Glomerular endothelial cell (primary cell): ENCODE results near the gene ENAH. TPM values are rescaled to one million over a fixed set of nuclear protein-coding genes. Genes with fewer than 3 reads are reported as not detected.
A peak's percentile ranks its signal among the peaks of the same experiment; 100 is the strongest.
"Not testable (repeated sequence)": the region's sequence is repeated elsewhere in the genome, so short reads cannot be mapped to it uniquely, and the experiment has no call there.

Experiments
- DNase-seq: peaks from one replicate; pipeline ENCODE4 v3.0.0-alpha.2; 2011; ENCODE audit warnings: low read depth, low spot score; ENCODE audit errors: extremely low read depth
- total RNA-seq: library from RNA; depleted of rRNA; stranded (reverse); fragments of >200 nt; gene quantifications from 2 replicates; pipeline ENCODE4 v1.2.3, GENCODE V29; 2015

The ENAH gene
- total RNA-seq, 1 donor from 2014 or later: 46.1 TPM

- DNase-seq: no peak
Measured at GRCh38 chr1:225677350-225678124, 24.6 kb upstream of the ENAH start.

DNA sequence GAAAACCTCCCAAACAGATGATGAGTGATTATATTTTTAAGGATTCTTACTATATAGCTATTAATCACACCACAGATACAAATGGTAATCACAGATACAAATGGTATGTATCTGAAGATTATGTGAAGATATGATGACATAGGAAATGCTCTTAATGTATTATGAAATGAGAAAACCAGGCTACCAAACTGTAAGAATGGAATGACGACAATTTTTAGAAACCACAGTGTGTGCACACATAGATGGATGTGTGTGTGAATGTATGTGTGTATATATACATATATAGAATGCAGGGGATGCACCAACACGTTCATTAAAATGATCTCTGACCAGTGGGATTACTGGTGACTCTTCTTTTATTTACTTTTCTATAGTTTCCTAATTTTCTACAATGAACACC lies 21.5 kb upstream of the ENAH start:
- no peak for DNase-seq

- DNase-seq: no peak
Measured at GRCh38 chr1:225670806-225671733, 18.1 kb upstream of the ENAH start.

GRCh38 chr1:225670356-225670755 lies 17.4 kb upstream of the ENAH start:
- DNase-seq: no peak

GRCh38 chr1:225668222-225668621 lies 15.3 kb upstream of the ENAH start:
- DNase-seq: no peak

DNA sequence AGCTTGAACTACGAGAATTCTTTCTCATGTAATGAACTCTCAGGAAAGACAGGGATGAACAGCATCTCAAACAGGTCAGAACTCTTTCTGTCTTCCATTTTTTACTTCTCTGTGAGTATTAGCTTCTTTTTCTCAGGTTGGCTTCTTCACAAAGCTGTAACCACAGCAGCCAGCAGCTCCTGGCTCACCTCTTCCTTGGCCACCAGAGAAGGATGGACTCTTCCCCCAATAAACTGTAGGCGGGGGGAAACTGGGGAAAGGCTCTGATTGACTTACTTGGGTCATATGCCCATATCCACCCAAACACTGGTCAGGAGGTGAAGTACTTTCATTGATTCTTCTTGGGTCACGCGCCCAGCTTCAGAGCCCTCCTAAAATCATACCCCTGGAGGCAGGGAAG lies 14.4 kb upstream of the ENAH start:
- no peak for DNase-seq

GRCh38 chr1:225666495-225666894 lies 13.6 kb upstream of the ENAH start:
- DNase-seq: no peak

DNA sequence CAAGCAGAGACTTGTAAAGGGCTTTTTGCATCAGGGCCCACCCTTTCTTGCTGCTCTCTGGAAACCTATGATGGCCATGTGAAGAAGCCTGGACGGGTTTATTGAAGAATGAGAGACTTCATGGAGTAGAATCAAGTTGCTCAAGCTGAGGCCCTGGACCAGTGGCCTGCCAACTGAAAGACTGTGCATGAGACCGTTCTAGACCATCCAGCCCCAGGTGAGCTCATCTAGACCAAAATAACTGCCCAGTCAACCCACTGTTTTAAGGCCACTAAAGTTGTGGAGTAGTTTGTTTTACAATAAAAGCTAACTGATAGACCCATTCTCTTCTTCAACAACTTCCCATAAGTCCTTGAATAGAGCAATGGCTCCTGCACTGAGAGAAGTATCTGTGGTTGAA lies 11.8 kb upstream of the ENAH start:
- no peak for DNase-seq

DNA sequence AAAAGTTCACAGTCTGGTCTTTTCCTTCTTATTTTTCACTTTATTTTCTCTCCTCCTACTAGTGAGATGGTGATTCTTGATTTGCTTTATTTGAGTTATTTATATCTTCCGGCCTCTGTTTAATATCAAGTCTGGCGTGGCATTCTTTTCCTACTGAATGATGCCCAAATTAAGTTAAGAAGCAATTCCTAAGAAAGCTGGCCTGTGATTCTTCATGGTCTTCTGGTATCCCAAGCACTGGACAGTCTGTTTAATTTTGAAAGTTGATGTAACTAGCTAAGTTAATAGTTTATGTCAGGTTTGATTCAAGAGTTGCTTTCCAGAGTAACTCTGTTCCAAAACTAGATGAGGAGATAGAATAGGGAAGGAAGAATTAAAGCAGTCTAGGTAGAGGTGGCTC lies 9.2 kb upstream of the ENAH start:
- DNase-seq: no peak

- DNase-seq: no peak
Measured at GRCh38 chr1:225660544-225660946, 7.6 kb upstream of the ENAH start.

DNA sequence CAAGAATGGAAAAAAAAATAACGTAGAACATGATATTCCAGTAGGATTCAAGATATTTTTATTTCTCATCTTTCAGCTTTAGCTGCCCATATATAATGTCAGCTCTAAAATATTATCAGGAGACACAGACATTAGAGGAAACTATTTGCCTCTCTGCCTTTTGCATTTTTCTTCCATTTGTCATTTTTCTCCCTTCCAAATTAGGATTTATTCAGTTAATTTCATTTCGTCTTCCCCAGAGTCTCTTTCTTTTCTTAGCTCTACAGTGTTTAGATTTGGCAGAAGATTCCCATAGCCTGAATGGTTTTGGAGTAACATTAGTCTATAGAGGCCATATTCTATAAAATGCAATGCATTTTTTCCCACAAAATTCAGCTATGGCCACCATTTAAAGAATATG lies 5.1 kb upstream of the ENAH start:
- no peak for DNase-seq

- DNase-seq: no peak
Measured at GRCh38 chr1:225657462-225657989, 4.6 kb upstream of the ENAH start.

- DNase-seq: not testable (repeated sequence)
Measured at GRCh38 chr1:225656259-225656655, 3.3 kb upstream of the ENAH start.

- DNase-seq: peak; percentile 84
Measured at GRCh38 chr1:225655509-225656258, 2.8 kb upstream of the ENAH start.

DNA sequence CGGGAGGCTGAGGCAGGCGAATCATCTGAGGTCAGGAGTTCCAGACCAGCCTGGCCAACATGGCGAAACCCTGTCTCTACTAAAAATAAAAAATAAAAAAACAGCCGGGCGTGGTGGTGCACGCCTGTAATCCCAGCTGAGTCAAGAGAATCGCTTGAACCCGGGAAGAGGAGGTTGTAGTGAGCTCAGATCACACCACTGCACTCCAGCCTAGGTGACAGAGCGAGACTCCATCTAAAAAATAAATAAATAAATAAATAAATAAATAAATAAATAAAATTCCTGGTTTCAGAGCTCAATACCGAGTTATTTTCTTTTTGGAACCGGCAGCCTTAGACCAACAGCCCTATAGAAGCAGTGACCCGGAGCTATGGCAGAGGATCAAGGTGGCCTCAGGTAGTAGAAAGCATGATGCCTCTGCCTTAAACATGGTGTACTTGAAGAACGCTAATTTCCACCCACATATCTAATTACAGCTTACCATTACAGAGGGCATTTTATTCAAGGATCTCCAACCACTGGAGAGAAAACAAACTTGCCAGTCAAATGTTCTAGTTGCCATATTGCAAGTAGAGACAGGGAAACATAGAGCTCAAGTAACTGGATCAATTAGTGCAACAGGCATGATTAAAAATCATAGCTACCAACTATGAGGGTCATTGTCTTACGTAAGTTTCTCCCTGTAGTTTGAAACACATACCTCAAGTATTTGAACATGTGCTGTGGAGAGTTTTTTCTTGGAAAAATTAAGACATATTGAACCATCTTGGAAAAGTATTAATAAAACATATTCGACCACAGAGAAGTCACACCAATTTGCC lies 2.0 kb upstream of the ENAH start:
- no peak for DNase-seq

DNA sequence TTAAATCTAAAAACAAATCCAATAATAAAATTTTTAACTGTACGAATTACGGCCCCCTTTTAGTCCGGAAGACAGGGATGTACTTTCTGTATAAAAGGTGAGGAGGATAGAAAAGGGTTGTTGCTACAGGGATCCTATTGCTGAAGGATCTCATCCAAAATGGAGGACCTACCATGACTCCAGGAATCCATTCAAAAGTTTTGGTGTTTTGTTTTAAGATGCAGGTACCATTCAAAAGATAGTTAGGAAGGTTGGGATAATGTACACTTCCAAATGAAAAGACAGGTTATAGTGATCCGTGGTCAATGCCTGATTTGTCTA lies 1.3 kb upstream of the ENAH start:
- no peak for DNase-seq

GRCh38 chr1:225653463-225654276 lies 747 bp upstream of the ENAH start:
- no peak for DNase-seq

DNA sequence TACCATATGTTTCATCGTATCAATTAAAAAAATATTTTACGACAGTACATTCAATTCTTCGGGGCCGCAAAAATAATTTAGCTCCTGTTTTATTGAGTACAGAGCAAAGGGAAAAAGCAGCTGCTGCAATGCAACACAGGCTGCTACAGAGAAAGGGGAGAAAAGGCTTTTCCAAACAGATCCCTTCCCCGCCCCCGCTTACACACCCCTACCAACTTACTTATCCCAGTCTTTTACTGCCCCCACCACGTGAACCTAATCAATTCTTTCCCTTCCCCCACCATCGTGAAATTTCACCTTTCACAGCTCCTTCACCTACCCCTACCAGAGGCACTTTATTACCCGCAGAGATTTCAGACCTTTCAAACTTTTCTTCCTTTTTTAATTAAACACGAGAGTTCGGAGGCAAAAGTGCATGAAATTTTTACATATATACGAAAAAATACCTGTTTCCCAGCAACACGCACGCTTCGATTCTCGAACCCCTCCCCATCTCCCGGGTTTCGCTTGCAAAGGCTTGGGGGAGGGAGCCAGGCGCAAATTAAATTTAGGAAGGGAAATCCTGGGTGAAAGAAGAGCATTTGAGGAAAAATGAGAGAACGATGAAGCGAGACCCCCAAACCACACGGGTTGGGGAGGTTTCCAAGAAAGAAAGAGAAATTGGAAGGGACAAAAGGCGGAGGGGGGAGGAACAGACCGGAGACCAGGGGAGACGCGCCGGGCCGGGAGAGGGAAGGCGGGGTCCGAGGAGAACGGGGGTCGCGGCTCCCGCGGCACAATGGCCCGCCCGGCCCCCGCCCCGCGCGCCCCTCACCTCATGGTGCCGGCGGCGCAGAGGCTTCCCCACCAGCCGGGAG lies 823 bp downstream of the ENAH start:
- DNase-seq: no peak
